Measurements from ENCODE around the gene TMEM179B. TPM values are rescaled to one million over a fixed set of nuclear protein-coding genes. Genes with fewer than 3 reads are reported as not detected.
A peak's percentile ranks its signal among the peaks of the same experiment; 100 is the strongest.

The TMEM179B gene
- total and polyA plus RNA-seq, 9 of the 15 experiments (the other 6 are each of a cell fraction or from before 2014, with no cell fraction given) = 27.7 to 105 (median 37.0) TPM

- TF ChIP-seq ZBTB5 (IDR thresholded peaks at IDR 0.05) = no peak
- TF ChIP-seq PHF8 (IDR thresholded peaks at IDR 0.05; ENCODE audit: borderline replicate concordance, low read length) = peak; percentile 90; the same call in 1 of the 2 replicates
- peak; percentile 72 for TF ChIP-seq NEUROD1 (IDR thresholded peaks at IDR 0.05; ENCODE audit: borderline replicate concordance, low read depth, low read length, partially characterized antibody)
- no peak for TF ChIP-seq ZNF57 (CRISPR knock-in tag; IDR thresholded peaks at IDR 0.05)
- no peak for TF ChIP-seq ARID2 (IDR thresholded peaks at IDR 0.05)
- no peak for TF ChIP-seq ZFPM2 (CRISPR knock-in tag; IDR thresholded peaks at IDR 0.05)
- TF ChIP-seq POLR2AphosphoS2 (IDR thresholded peaks at IDR 0.05; ENCODE audit: low read length) = no peak
- TF ChIP-seq TCF7 (IDR thresholded peaks at IDR 0.05; ENCODE audit: borderline replicate concordance) = no peak
- TF ChIP-seq CUX1 (CRISPR knock-in tag; IDR thresholded peaks at IDR 0.05) = no peak
- TF ChIP-seq TCF3 (CRISPR knock-in tag; IDR thresholded peaks at IDR 0.05) = 0 out of 2 replicates have a peak, but pooled peaks have one; percentile 2
- no peak for TF ChIP-seq ZNF75A (CRISPR knock-in tag; IDR thresholded peaks at IDR 0.05)
- TF ChIP-seq CEBPZ (IDR thresholded peaks at IDR 0.05; ENCODE audit: borderline replicate concordance, low read depth, low read length) = peak; percentile 97
- peak; percentile 71; the same call in 1 of the 2 replicates for TF ChIP-seq FOXP1 (CRISPR knock-in tag; IDR thresholded peaks at IDR 0.05)
Measured at GRCh38 chr11:62831520-62832335, 44.5 kb downstream of the TMEM179B start, which contains the start of gene STX5 (continued).
